SJCRH30 (cell line): Measurements from ENCODE around the gene MPP1. TPM values are rescaled to one million over a fixed set of nuclear protein-coding genes. Genes with fewer than 3 reads are reported as not detected.
"Not testable (repeated sequence)": the region's sequence is repeated elsewhere in the genome, so short reads cannot be mapped to it uniquely, and the experiment has no call there.

Experiments
- DNase-seq, 2 experiments: peaks; one replicate each; pipeline ENCODE4 v3.0.0-alpha.2; 2015 to 2020
- H3K27ac ChIP-seq: fragments of 250-450 bp; sonication (Bioruptor Pico); 2 replicates; pipeline ENCODE4 v1.5.1; 2020; ENCODE audit warnings: mild to moderate bottlenecking, moderate library complexity
- H3K27me3 ChIP-seq: fragments of 250-450 bp; sonication (Bioruptor Pico); 2 replicates; pipeline ENCODE4 v1.5.1; 2020; ENCODE audit warnings: mild to moderate bottlenecking, moderate library complexity
- H3K36me3 ChIP-seq: fragments of 250-450 bp; sonication (Bioruptor Pico); 2 replicates; pipeline ENCODE4 v1.5.1; 2020; ENCODE audit warnings: mild to moderate bottlenecking, moderate library complexity
- H3K4me1 ChIP-seq: fragments of 250-450 bp; sonication (Bioruptor Pico); 2 replicates; pipeline ENCODE4 v1.5.1; 2020; ENCODE audit warnings: mild to moderate bottlenecking, moderate library complexity
- H3K4me3 ChIP-seq: fragments of 250-450 bp; sonication (Bioruptor Pico); 2 replicates; pipeline ENCODE4 v1.5.1; 2020; ENCODE audit warnings: mild to moderate bottlenecking, moderate library complexity
- H3K9me3 ChIP-seq: fragments of 250-450 bp; sonication (Bioruptor Pico); replicated peaks from 2 replicates; pipeline ENCODE4 v1.5.1; 2020; ENCODE audit warnings: mild to moderate bottlenecking, moderate library complexity
- total RNA-seq: library from RNA; depleted of rRNA; stranded (reverse); fragments of >200 nt; shearing (Covaris generic); gene quantifications from 2 replicates; pipeline ENCODE4 v1.2.3, GENCODE V29; 2014; rRNA removed

The MPP1 gene
- 0.43 TPM in 1 of 2 replicates, not detected in the other for total RNA-seq

DNA sequence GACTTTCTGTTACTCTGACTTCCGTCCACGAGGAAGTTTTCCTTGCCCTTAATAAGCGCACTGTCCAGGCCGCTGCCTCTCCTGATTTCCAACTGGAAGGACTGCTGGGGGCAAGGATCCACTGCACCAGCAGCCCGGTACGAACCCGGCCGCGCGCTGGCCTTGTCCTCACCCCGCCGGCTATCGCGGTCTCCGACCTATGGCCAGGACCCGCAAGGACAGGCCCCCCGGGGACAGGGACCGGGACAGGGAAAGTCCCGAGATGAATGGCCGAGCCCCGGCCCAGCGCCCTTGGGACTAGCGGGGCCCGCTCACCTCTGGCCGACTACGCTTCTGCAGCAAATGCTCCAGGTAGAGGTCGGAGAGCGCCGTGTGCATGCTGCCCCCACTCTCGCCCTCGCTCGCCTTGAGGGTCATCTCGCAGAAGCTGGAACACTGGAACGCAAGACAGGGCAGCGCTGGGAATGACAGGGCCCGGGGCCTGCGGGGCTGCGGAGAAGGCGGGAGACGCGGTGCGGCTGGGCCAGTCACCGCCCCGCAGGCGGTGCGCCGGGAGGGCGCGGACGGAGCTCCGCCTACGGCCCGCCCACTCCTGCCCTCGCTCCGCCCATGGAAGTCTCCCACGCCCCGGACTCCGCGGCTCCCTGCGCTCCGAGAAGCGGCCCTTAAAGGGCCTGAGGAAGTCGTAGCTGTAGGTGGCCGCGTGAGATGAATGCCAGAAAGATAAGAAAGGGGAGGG is at the start of gene MPP1:
Gene MPP1, minus strand, starts transcription at position 529 of the 739 bp plus-strand sequence. Its CDS starts 112 bp downstream, at position 417.
- DNase-seq, result no peak
- Histone ChIP-seq H3K4me3 (no peak within 1 kb of the TSS), H3K27me3 (no peaks in the 10 kb centered on the region), H3K9me3 (no peaks in the 10 kb centered on the region), H3K36me3 (no peaks in the 10 kb centered on the region), H3K27ac (no peak within 1 kb of the TSS), H3K4me1 (peaks cover 2% of the 10 kb centered on the region; the same call in 1 of the 2 replicates)

DNA sequence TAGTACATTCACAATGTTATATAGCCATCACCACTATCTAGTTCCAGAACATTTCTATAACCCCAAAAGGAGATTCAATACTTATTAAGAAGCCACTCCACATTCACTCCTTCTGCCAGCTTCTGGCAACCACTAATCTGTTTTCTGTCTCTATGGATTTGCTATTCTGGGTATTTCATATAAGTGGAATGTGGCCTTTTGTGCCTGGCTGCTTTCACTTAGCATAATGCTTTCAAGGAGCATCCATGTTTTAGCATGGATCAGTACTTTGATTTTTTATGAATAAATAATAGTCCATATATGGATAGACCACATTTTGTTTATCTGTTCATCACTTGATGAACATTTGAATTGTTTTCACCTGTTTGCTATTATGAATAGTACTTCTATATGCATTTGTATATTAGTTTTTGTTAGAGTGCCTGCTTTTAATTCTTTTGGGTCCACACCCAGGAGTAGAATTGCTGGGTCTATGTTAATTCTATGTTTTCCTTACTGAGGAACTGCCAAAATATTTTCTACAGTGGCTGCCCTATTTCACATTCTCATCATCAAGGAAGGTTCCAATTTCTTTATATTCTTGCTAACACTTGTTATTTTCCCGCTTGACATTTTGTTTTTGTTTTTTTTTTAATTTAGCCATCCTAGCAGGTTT is 45.8 kb upstream of the MPP1 start:
- H3K27ac ChIP-seq, result no peak overlapping the region
- H3K36me3 ChIP-seq, result no peaks in the 10 kb centered on the region
- H3K4me3 ChIP-seq, result no peak overlapping the region
- H3K9me3 ChIP-seq, result no peaks in the 10 kb centered on the region
- H3K4me1 ChIP-seq, result no peaks in the 10 kb centered on the region
- no peak for DNase-seq
- H3K27me3 ChIP-seq, result no peaks in the 10 kb centered on the region

DNA sequence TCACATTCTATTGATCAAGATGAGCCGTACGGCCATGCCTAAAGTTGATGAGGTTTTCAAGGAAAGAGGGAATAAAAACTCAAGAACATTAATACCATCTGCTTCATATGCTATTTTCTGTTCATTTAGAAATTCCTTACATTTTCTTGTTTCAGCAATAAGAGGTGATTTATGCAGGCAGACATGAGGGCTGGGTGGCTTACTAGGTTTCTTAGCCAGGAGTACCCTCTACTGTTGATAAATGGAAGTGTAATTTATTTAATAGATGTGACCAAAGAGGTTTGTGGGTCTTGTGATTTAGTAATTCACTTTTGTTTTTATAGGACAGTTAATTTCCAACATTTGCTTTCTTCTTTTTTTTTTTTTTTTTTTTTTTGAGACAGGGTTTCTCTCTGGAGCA is 35.6 kb upstream of the MPP1 start:
- H3K9me3 ChIP-seq, result no peaks in the 10 kb centered on the region
- no peaks in the 10 kb centered on the region for H3K27me3 ChIP-seq
- no peak overlapping the region for H3K4me3 ChIP-seq
- no peaks in the 10 kb centered on the region for H3K36me3 ChIP-seq
- no peaks in the 10 kb centered on the region for H3K4me1 ChIP-seq
- no peak overlapping the region for H3K27ac ChIP-seq
- peak in 1 of 2 experiments; percentile 44 for DNase-seq

DNA sequence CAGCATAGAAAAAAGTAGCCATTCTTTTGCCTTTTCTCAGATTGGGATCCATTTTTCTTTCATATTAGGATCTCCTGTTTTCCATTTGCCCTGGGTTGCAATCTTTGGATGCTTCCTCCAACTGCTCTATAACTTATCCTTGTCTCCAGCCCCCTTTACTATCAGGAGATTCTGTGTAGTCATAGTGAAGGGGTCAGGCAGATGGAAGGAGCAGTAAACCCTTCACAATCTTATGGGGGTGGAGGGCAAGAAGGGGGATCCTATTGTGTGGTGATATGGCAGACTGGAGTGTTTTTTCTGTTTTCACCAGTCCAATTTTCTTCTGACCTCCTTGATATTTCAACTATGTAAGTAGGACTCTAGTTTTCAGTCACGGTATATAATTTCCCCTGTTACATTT is 30.9 kb upstream of the MPP1 start:
- H3K4me1 ChIP-seq, result no peaks in the 10 kb centered on the region
- DNase-seq, result no peak
- no peaks in the 10 kb centered on the region for H3K27me3 ChIP-seq
- H3K36me3 ChIP-seq, result no peaks in the 10 kb centered on the region
- no peak overlapping the region for H3K4me3 ChIP-seq
- H3K9me3 ChIP-seq, result no peaks in the 10 kb centered on the region
- H3K27ac ChIP-seq, result no peak overlapping the region

DNA sequence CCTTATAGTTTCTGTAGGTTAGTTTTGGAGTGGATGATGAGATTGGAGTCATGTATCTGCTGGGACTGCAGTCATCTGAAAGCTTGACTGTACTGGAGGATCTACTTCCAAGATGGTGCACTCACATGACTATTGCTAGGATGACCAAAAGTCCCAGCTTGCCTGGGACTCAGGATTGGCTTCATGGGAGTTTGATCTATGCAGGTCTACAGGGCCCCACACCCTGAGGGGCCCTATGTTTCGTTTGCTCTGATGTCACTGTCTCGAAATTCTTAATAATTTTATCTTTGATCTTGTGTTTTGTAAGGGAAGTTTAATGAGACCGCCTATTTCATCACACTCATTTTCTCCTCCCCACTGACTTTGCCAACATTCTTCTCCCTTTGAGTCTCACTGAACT is 29.3 kb upstream of the MPP1 start, which contains the start of gene SMIM9:
Gene SMIM9, minus strand, starts transcription at position 101 of the 400 bp plus-strand sequence. CDS start 3,806 bp downstream, outside the sequence.
- no peak for DNase-seq

DNA sequence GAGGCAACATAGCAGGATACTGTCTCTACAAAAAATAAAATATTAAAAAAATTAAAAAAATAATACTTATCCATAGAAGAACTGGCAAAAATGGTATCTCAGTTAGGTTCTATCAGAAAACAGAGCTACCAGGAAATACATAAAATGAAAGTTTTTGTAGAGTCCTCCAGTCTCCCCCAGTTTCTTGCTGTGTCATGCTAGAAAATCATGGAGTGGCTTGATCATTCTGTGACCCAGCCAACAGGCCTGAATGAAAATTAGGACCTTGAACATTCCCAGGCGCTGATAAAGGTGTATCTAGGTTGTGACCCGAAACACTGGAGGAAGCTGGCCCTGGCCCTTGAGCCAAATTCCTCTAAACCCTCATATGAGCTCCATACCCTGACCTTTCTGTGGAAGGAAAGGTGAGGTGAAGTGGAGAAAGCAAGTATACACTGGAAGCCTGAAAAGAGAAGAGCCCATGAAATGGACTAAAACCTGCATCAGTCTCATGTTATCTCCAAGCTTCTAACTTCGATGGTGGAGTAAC is 28.5 kb upstream of the MPP1 start:
- no peaks in the 10 kb centered on the region for H3K36me3 ChIP-seq
- no peak overlapping the region for H3K4me3 ChIP-seq
- H3K9me3 ChIP-seq, result no peaks in the 10 kb centered on the region
- DNase-seq, result no peak
- no peaks in the 10 kb centered on the region for H3K27me3 ChIP-seq
- H3K27ac ChIP-seq, result no peak overlapping the region
- no peaks in the 10 kb centered on the region for H3K4me1 ChIP-seq

More for the DNA sequence above, 29.3 kb upstream of the MPP1 start, which contains the start of gene SMIM9:
- Histone ChIP-seq H3K27me3 (no peaks in the 10 kb centered on the region), H3K9me3 (no peaks in the 10 kb centered on the region), H3K36me3 (no peaks in the 10 kb centered on the region), H3K4me3 (no peak within 1 kb of the TSS), H3K27ac (no peak within 1 kb of the TSS), H3K4me1 (no peaks in the 10 kb centered on the region)

DNA sequence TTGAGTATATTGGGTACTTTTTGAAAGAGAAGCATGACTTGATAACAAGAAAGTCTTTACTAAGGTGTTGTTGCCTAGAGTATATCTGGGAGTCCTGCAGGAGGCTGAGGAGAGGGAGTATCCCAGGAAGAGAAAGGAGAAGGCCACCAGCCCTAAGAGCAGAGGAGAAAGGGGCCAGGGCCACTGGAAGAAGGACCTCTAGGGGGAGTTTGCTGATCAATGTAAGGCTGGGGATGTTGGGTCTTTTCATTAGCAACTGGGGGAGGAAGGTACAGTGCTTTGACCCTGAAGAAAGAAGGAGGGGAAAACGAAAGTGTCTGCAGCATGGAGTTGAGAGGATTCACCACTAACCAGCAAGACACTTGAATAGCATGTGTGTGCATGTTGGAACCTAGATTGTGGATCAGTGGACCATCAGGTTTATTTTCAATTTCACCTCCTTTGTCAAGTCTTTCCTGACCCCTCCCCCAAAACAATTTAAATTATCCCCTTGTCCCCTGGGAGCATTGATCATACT is 24.7 kb upstream of the MPP1 start:
- DNase-seq, result no peak
- Histone ChIP-seq H3K27me3 (no peaks in the 10 kb centered on the region), H3K36me3 (no peaks in the 10 kb centered on the region), H3K27ac (no peak overlapping the region), H3K4me3 (no peak overlapping the region), H3K9me3 (no peaks in the 10 kb centered on the region), H3K4me1 (no peaks in the 10 kb centered on the region)

DNA sequence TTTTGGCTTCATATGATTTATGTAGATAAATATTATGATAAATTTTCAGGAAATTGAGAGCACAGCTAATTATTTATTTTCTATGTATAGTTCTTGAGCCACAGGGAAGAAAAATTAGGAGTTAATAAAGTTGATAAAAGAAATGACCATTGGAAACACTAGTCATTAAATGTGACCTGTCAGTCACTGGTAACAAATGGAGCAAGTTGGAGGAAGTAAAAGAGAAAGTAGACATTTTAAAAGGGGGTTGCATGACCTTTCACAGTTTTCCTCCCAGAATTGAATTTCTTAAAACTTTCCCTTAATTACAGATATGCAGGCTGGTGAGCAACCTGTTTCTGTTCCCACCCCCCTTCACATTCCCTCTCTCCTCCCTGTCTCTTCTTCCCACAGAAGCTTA is 23.8 kb upstream of the MPP1 start:
- Histone ChIP-seq H3K4me3 (no peak overlapping the region), H3K4me1 (no peaks in the 10 kb centered on the region), H3K36me3 (no peaks in the 10 kb centered on the region), H3K27ac (no peak overlapping the region), H3K9me3 (no peaks in the 10 kb centered on the region), H3K27me3 (no peaks in the 10 kb centered on the region)
- no peak for DNase-seq

DNA sequence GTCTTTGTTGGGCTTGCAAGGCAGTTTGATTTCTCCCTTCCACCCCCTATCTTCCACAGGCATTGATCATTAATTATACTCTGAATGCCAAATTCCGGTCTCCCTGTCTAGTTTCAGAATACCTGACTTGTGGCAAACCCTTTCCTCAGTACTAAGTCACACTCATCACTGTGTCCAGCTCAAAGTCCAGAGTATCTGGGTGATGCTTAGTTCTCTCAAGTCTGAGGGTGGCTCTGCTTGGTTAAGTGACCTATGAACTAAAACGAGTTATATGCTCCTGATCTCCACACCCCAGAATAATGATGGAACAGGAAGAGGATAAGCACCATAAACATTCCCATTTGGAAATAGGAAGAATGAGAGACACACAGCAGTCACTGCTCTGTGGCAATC is 22.7 kb upstream of the MPP1 start:
- no peak for DNase-seq
- H3K9me3 ChIP-seq, result no peaks in the 10 kb centered on the region
- H3K27me3 ChIP-seq, result no peaks in the 10 kb centered on the region
- no peak overlapping the region for H3K4me3 ChIP-seq
- no peaks in the 10 kb centered on the region for H3K36me3 ChIP-seq
- H3K4me1 ChIP-seq, result no peaks in the 10 kb centered on the region
- H3K27ac ChIP-seq, result no peak overlapping the region

DNA sequence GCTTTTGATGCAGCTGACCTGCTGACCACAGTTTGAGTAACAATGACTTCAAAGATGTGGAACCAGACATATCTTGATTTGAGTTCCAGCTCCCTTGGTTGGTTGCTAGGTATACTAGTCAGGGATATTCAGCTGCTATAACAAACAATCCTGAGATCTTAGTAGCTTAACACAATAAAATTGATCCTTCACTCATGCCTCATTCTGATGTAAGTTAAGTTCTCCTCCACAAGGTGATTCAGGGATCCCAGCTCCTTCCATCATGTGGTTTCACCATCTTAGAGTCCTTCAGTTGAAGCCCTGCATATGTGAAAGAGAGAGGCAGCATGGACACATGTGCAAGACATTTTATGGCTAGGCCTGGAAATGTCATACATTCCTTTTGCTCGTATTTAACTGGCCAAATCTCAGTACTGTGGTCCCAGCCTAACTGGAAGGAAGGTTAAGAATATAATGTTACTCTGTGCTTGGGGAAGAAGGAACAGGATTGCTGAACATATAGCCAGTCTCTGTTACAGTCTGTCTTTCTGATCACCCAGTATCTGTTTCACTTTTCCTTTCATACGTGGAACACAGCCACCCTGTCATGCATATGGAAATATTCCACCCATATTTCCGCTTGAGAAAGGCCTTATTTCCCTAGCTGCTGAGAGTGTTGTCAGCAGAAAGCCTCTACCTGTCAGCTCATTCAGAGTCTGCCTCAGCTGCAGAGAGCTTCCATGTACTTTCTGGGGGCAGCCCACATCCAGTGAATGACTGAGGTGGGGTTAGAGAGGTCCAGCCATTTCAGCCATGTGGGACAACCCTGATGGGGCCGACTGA is 22.1 kb upstream of the MPP1 start:
- Histone ChIP-seq H3K27ac (no peak overlapping the region), H3K4me3 (no peak overlapping the region)
- DNase-seq, result no peak

DNA sequence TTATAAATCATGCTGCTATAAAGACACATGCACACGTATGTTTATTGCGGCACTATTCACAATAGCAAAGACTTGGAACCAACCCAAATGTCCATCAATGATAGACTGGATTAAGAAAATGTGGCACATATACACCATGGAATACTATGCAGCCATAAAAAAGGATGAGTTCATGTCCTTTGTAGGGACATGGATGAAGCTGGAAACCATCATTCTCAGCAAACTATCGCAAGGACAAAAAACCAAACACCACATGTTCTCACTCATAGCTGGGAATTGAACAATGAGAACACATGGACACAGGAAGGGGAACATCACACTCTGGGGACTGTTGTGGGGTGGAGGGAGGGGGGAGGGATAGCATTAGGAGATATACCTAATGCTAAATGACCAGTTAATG is 20.3 kb upstream of the MPP1 start:
- not testable (repeated sequence) for DNase-seq, H3K36me3 ChIP-seq, H3K9me3 ChIP-seq, H3K27ac ChIP-seq, H3K27me3 ChIP-seq, H3K4me3 ChIP-seq, H3K4me1 ChIP-seq

More for the DNA sequence above, 22.1 kb upstream of the MPP1 start:
- no peaks in the 10 kb centered on the region for H3K27me3 ChIP-seq
- no peaks in the 10 kb centered on the region for H3K9me3 ChIP-seq
- no peaks in the 10 kb centered on the region for H3K36me3 ChIP-seq
- H3K4me1 ChIP-seq, result no peaks in the 10 kb centered on the region

DNA sequence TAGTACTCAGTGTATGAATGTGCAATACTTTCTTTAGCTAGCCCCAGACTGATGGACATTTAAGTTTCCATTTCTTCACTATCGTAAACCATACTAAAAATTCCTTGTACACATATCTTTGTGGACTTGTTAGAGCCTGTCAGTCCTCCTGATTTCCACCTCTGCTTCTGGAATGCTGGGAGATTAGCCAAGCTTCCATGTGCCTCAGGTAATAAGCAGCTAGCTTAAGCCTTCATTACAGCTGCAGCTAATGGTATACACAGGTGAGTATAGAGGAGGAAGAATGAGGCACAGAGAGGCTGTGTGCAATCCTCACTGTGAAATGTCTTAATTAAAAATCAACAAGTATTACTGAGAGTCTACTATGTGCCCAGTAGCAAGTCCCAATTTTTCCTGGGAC is 19.4 kb upstream of the MPP1 start:
- Histone ChIP-seq H3K4me3 (no peak overlapping the region), H3K27ac (no peak overlapping the region)

DNA sequence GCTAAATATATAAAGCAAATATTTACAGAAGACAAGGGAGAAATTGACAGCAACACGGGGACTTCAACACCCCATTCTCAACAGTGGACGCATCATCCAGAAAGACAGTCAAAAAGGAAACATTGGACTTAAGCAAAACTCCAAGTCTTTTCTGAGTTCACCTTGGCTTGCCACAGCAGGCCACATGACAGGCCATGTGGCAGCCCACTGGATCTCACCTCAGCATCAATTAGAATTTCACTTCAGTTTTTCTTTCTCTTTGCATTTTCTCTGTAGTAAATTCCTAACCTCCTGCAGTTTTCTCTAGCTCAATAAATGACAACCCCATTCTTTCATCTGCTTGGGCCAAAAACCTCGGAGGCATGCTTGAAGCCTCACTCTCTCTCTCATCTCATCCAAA is 16.7 kb upstream of the MPP1 start:
- no peaks in the 10 kb centered on the region for H3K36me3 ChIP-seq
- no peak for DNase-seq
- no peak overlapping the region for H3K27ac ChIP-seq
- H3K9me3 ChIP-seq, result no peaks in the 10 kb centered on the region
- no peaks in the 10 kb centered on the region for H3K27me3 ChIP-seq
- no peaks in the 10 kb centered on the region for H3K4me1 ChIP-seq
- H3K4me3 ChIP-seq, result no peak overlapping the region

More for the DNA sequence above, 19.4 kb upstream of the MPP1 start:
- Histone ChIP-seq H3K9me3 (no peaks in the 10 kb centered on the region), H3K27me3 (no peaks in the 10 kb centered on the region), H3K4me1 (no peaks in the 10 kb centered on the region), H3K36me3 (no peaks in the 10 kb centered on the region)
- no peak for DNase-seq

DNA sequence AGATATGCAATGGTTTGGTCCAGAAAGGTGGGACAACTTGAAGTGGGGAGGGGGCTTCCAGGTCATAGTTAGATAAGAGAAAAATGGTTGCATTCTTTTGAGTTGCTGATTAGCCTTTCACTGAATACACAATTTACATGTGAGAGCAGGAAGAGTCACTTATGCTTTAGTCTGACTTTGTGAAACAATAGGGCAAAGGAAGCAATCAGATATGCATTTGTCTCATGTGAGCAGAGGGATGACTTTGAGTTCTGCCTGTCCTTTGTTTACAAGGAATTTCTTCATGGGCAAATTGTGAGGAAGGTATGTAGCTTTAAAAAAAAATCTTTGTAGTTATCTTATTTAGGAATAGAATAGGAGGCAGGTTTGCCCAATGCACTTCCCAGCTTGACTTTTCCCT is 16.2 kb upstream of the MPP1 start:
- no peaks in the 10 kb centered on the region for H3K27me3 ChIP-seq
- no peak overlapping the region for H3K27ac ChIP-seq
- H3K36me3 ChIP-seq, result no peaks in the 10 kb centered on the region
- no peak overlapping the region for H3K4me3 ChIP-seq
- H3K4me1 ChIP-seq, result no peaks in the 10 kb centered on the region
- H3K9me3 ChIP-seq, result no peaks in the 10 kb centered on the region
- DNase-seq, result no peak
